IMR-90 (cell line): ENCODE data around the gene POLD3. TPM values are rescaled to one million over a fixed set of nuclear protein-coding genes. Genes with fewer than 3 reads are reported as not detected.

Source experiments
- ATAC-seq: fragments of 200-7000 bp; cut with Tn5 transposase; 2 replicates; pipeline ENCODE4 v1.9.1; 2020; ENCODE audit warnings: low read depth, mild to moderate bottlenecking, moderate library complexity
- BruUV-seq: library from RNA; stranded (reverse); fragments of 400-500 nt; replicated peaks from 2 replicates; lab custom pipeline; 2021; lab: Mats Ljungman, UMichigan
- CTCF ChIA-PET: fragments of 300-600 bp; formaldehyde crosslinking; extraction: SDS; loops from one replicate; lab custom pipeline; 2021; ENCODE audit warnings: antibody characterized with exemption; lab: Yijun Ruan, JAX
- POLR2A ChIA-PET: fragments of 300-600 bp; sonication (Branson Sonifier 250); formaldehyde crosslinking; loops from one replicate; lab custom pipeline; 2022; ENCODE audit warnings: antibody characterized with exemption; ENCODE audit not compliant: unreplicated experiment; lab: Charles Lee
- DNase-seq: peaks from one replicate; pipeline ENCODE4 v3.0.0; 2013
- H2AFZ ChIP-seq: replicated peaks from 2 replicates; pipeline ENCODE3; 2013; ENCODE audit warnings: low read length, mild to moderate bottlenecking; ENCODE audit not compliant: poor library complexity
- H2AK5ac ChIP-seq: 2 replicates; pipeline ENCODE4 v1.6.1; 2013; ENCODE audit warnings: low read depth, low read length, inconsistent platforms
- H2AK9ac ChIP-seq: replicated peaks from 2 replicates; pipeline ENCODE3; 2013; ENCODE audit warnings: mild to moderate bottlenecking, low read depth, low read length, moderate library complexity; ENCODE audit not compliant: poor library complexity
- H2BK120ac ChIP-seq: 2 replicates; pipeline ENCODE4 v1.6.1; 2013; ENCODE audit warnings: low read depth, low read length, inconsistent platforms
- H2BK15ac ChIP-seq: 3 replicates; pipeline ENCODE4 v1.6.1; 2013; ENCODE audit warnings: low read depth, low read length, inconsistent platforms
- H2BK20ac ChIP-seq: 2 replicates; pipeline ENCODE4 v1.6.1; 2013; ENCODE audit warnings: low read depth, mild to moderate bottlenecking, inconsistent platforms, low read length, moderate library complexity
- H2BK5ac ChIP-seq: 2 replicates; pipeline ENCODE4 v1.6.1; 2013; ENCODE audit warnings: mild to moderate bottlenecking, low read depth, low read length, inconsistent platforms; ENCODE audit not compliant: poor library complexity, severe bottlenecking
- H3K14ac ChIP-seq: replicated peaks from 2 replicates; pipeline ENCODE4 v1.6.1; 2013; ENCODE audit warnings: low read depth, low read length, inconsistent platforms
- H3K18ac ChIP-seq: 2 replicates; pipeline ENCODE4 v1.6.1; 2013; ENCODE audit warnings: low read depth, low read length, control low read depth
- H3K23ac ChIP-seq: 2 replicates; pipeline ENCODE4 v1.6.1; 2013; ENCODE audit warnings: low read depth, low read length, inconsistent platforms
- H3K27ac ChIP-seq: 2 replicates; pipeline ENCODE4 v1.5.1; 2013; ENCODE audit warnings: mild to moderate bottlenecking, control low read depth, low read length; ENCODE audit not compliant: insufficient read depth
- H3K27me3 ChIP-seq: 2 replicates; pipeline ENCODE4 v1.6.1; 2013; ENCODE audit warnings: low read length; ENCODE audit not compliant: control insufficient read depth, insufficient read depth
- H3K36me3 ChIP-seq: 2 replicates; pipeline ENCODE4 v1.6.1; 2013; ENCODE audit warnings: low read length, mixed read lengths; ENCODE audit not compliant: control insufficient read depth, insufficient read depth
- H3K4ac ChIP-seq: 2 replicates; pipeline ENCODE4 v1.6.1; 2013; ENCODE audit warnings: low read depth, low read length, inconsistent platforms
- H3K4me1 ChIP-seq: 2 replicates; pipeline ENCODE4 v1.6.1; 2013; ENCODE audit warnings: low read length, mixed read lengths; ENCODE audit not compliant: control insufficient read depth, insufficient read depth
- H3K4me2 ChIP-seq: 2 replicates; pipeline ENCODE4 v1.6.1; 2013; ENCODE audit warnings: low read depth, mild to moderate bottlenecking, control low read depth, low read length, moderate library complexity
- H3K4me3 ChIP-seq: 2 replicates; pipeline ENCODE4 v1.5.1; 2013; ENCODE audit warnings: low read depth, mild to moderate bottlenecking, control low read depth, low read length, moderate library complexity; ENCODE audit not compliant: insufficient read depth
- H3K56ac ChIP-seq: 2 replicates; pipeline ENCODE4 v1.6.1; 2013; ENCODE audit warnings: low read length, inconsistent platforms; ENCODE audit not compliant: insufficient read depth; ENCODE audit errors: extremely low read depth
- H3K79me1 ChIP-seq, 2 experiments: 2 replicates each; pipeline ENCODE4 v1.6.1; 2013; ENCODE audit warnings: low read length in 2 of 2, inconsistent platforms in 1 of 2, low read depth in 1 of 2
- H3K9ac ChIP-seq: 2 replicates; pipeline ENCODE4 v1.6.1; 2013; ENCODE audit warnings: low read depth, low read length, control low read depth
- H3K9me1 ChIP-seq: 2 replicates; pipeline ENCODE4 v1.6.1; 2013; ENCODE audit warnings: low read length, inconsistent platforms; ENCODE audit not compliant: insufficient read depth
- H3K9me3 ChIP-seq: 2 replicates; pipeline ENCODE4 v1.6.1; 2013; ENCODE audit warnings: low read length; ENCODE audit not compliant: control insufficient read depth, insufficient read depth
- H4K20me1 ChIP-seq: 2 replicates; pipeline ENCODE4 v1.6.1; 2013; ENCODE audit warnings: low read length, inconsistent platforms; ENCODE audit not compliant: insufficient read depth
- H4K5ac ChIP-seq: 2 replicates; pipeline ENCODE4 v1.6.1; 2013; ENCODE audit warnings: mild to moderate bottlenecking, low read depth, low read length, control low read depth
- H4K8ac ChIP-seq, 2 experiments: 2 replicates each; pipeline ENCODE4 v1.6.1; 2013; ENCODE audit warnings: low read depth in 2 of 2, low read length in 2 of 2, control low read depth in 1 of 2, inconsistent platforms in 1 of 2
- H4K91ac ChIP-seq: 2 replicates; pipeline ENCODE4 v1.6.1; 2013; ENCODE audit warnings: low read depth, low read length, inconsistent platforms; ENCODE audit not compliant: insufficient read depth
- BHLHE40 ChIP-seq: fragments of 150-350 bp; IDR thresholded peaks from 2 replicates; pipeline ENCODE4 v1.6.1; 2016; ENCODE audit warnings: mild to moderate bottlenecking, low read depth, low read length
- CEBPB ChIP-seq: IDR thresholded peaks from 2 replicates; pipeline ENCODE4 v1.6.1; 2012; ENCODE audit warnings: low read depth, low read length, improper control_type of control experiment
- CHD1 ChIP-seq: IDR thresholded peaks from 2 replicates; pipeline ENCODE4 v1.6.1; 2012; ENCODE audit warnings: low read depth, low read length, improper control_type of control experiment
- CTCF ChIP-seq: conservative IDR thresholded peaks from 2 replicates; pipeline ENCODE4 v1.5.1; 2012; ENCODE audit warnings: mild to moderate bottlenecking, low read depth, low read length, improper control_type of control experiment
- ELK1 ChIP-seq: fragments of 150-350 bp; IDR thresholded peaks from 2 replicates; pipeline ENCODE4 v1.6.1; 2016; ENCODE audit warnings: low read depth, mild to moderate bottlenecking, low read length, moderate library complexity, borderline replicate concordance
- FOS ChIP-seq: fragments of 150-350 bp; IDR thresholded peaks from 2 replicates; pipeline ENCODE4 v1.6.1; 2016; ENCODE audit warnings: low read depth, low read length
- MAFK ChIP-seq: IDR thresholded peaks from 2 replicates; pipeline ENCODE4 v1.6.1; 2012; ENCODE audit warnings: low read depth, low read length, improper control_type of control experiment
- MAZ ChIP-seq: IDR thresholded peaks from 2 replicates; pipeline ENCODE4 v1.6.1; 2012; ENCODE audit warnings: low read depth, mild to moderate bottlenecking, low read length, improper control_type of control experiment, moderate library complexity, borderline replicate concordance
- MXI1 ChIP-seq: IDR thresholded peaks from 2 replicates; pipeline ENCODE4 v1.6.1; 2012; ENCODE audit warnings: low read depth, mild to moderate bottlenecking, low read length, moderate library complexity, borderline replicate concordance
- NFE2L2 ChIP-seq: fragments of 150-350 bp; IDR thresholded peaks from 2 replicates; pipeline ENCODE4 v1.6.1; 2016; ENCODE audit warnings: low read depth, mild to moderate bottlenecking, low read length
- POLR2A ChIP-seq: IDR thresholded peaks from 2 replicates; pipeline ENCODE4 v1.6.1; 2012; ENCODE audit warnings: mild to moderate bottlenecking, low read depth, low read length
- RAD21 ChIP-seq: IDR thresholded peaks from 2 replicates; pipeline ENCODE4 v1.6.1; 2012; ENCODE audit warnings: low read length, improper control_type of control experiment
- RCOR1 ChIP-seq: IDR thresholded peaks from 2 replicates; pipeline ENCODE4 v1.6.1; 2012; ENCODE audit warnings: mild to moderate bottlenecking, low read length, improper control_type of control experiment; ENCODE audit not compliant: insufficient replicate concordance
- RFX5 ChIP-seq: IDR thresholded peaks from 2 replicates; pipeline ENCODE4 v1.8.0; 2012; ENCODE audit warnings: low read depth, mild to moderate bottlenecking, low read length, moderate library complexity
- SMC3 ChIP-seq: fragments of 150-350 bp; IDR thresholded peaks from 2 replicates; pipeline ENCODE4 v1.6.1; 2016; ENCODE audit warnings: low read depth, mild to moderate bottlenecking, antibody characterized with exemption, low read length, moderate library complexity
- USF2 ChIP-seq: fragments of 150-350 bp; IDR thresholded peaks from 2 replicates; pipeline ENCODE4 v1.6.1; 2017; ENCODE audit warnings: mild to moderate bottlenecking, antibody characterized with exemption, low read length, low read depth
- WGBS, 2 experiments: methylation state at CpG; one replicate each; pipeline versions ENCODE4 v1.1.5 to v1.1.7; 2013; ENCODE audit warnings: missing lambda C conversion rate in 2 of 2; ENCODE audit not compliant: insufficient read length in 1 of 2; ENCODE audit errors: extremely low coverage in 2 of 2; 5-methylcytosine and 5-hydroxymethylcytosine counted together
- dilution Hi-C: fragments of 300-500 bp; cut with HindIII; formaldehyde crosslinking; loops from one replicate; pipeline ENCODE4 v1.14.3; 2018; ENCODE audit warnings: low sequenced_read_pairs; ENCODE audit not compliant: unreplicated experiment
- in situ Hi-C: fragments of 300-500 bp; cut with MboI; formaldehyde crosslinking; loops from 3 replicates; pipeline ENCODE4 v1.14.3; 2019; ENCODE audit warnings: low sequenced_read_pairs, inconsistent platforms, mixed read lengths
- intact Hi-C: fragments of 100-400 bp; cut with micrococcal nuclease; formaldehyde crosslinking; loops from 2 replicates; pipeline ENCODE4 v1.10.0; 2022
- polyA plus RNA-seq, 3 experiments: library from polyadenylated mRNA; depleted of rRNA; stranded (reverse); fragments of >200 nt; gene quantifications; 2 replicates each; pipeline ENCODE4 v1.2.3, GENCODE V29; 2012; ENCODE audit warnings: low replicate concordance in 1 of 3
- total RNA-seq: library from RNA; depleted of rRNA; stranded (reverse); fragments of >200 nt; gene quantifications from 2 replicates; pipeline ENCODE4 v1.2.3, GENCODE V29; 2012

The POLD3 gene
- total and polyA plus RNA-seq, 2 of the 4 experiments (the other 2 are of a cell fraction), result 9.1 to 9.2 TPM

- Histone ChIP-seq H3K9me1 (peaks cover 2% of the 10 kb centered on the region; the same call in 1 of the 2 replicates), H3K23ac (no peak overlapping the region), H3K56ac (no peak overlapping the region), H3K27me3 (no peaks in the 10 kb centered on the region), H4K5ac (peak overlapping the region; percentile 78; the same call in 1 of the 2 replicates), H2BK5ac (peak overlapping the region; percentile 53), H4K20me1 (no peaks in the 10 kb centered on the region), H3K14ac (peak overlapping the region; percentile 31; the same call in 1 of the 2 replicates), H3K4ac (no peak overlapping the region), H2BK15ac (no peak overlapping the region), H2BK120ac (no peak overlapping the region), H2AFZ (no peak overlapping the region), H3K4me1 (peaks cover 8% of the 10 kb centered on the region), H3K4me3 (no peak overlapping the region), H3K9ac (no peak overlapping the region), H3K9me3 (no peaks in the 10 kb centered on the region), H3K4me2 (no peak overlapping the region), H3K79me1 (peaks cover 3 to 14% of the 10 kb centered on the region in 2 experiments; a peak in 2 of 4 replicates), H4K91ac (no peak overlapping the region), H2AK5ac (no peak overlapping the region), H3K36me3 (peaks cover 12% of the 10 kb centered on the region), H2BK20ac (no peak overlapping the region), H3K18ac (peak overlapping the region; percentile 75; the same call in 1 of the 2 replicates), H2AK9ac (no peak overlapping the region), H3K27ac (no peak overlapping the region), H4K8ac (no peak overlapping the region)
- in situ Hi-C loops, result loop anchor here (25.0 kb wide), 1 partner anchor 246 kb away; no protein-coding TSS in a partner anchor
- POLR2A ChIA-PET, result no interaction called here
- TF ChIP-seq CEBPB (no peak), ELK1 (no peak), CTCF (no peak), SMC3 (no peak), BHLHE40 (no peak), RCOR1 (no peak), MAZ (no peak), RFX5 (no peak), MAFK (no peak), USF2 (no peak), NFE2L2 (no peak), MXI1 (no peak), FOS (no peak), CHD1 (no peak), POLR2A (no peak), RAD21 (no peak)
- DNase-seq (peak; percentile 7), ATAC-seq (no peak)
- CTCF ChIA-PET, result interaction anchor here (0.8 kb wide), 1 partner anchor 8 kb away, joined by 4 read pairs; no protein-coding TSS in a partner anchor
- no CpG with 5 or more reads among the region's 3 CpGs for WGBS, 2 experiments
- intact Hi-C loops, result loop anchor here (1.0 to 10.0 kb wide), 2 partner anchors 27 to 259 kb away; no protein-coding TSS in a partner anchor
- no TSS peak for BruUV-seq
- dilution Hi-C loops, result loop anchor here (25.0 kb wide), 1 partner anchor 121 kb away; the partner anchor contains the start of genes CHRDL2 and RNF169
Measured at GRCh38 chr11:74615988-74616387, 23.6 kb downstream of the POLD3 start.
